Kidney (tissue), 14 donors: ENCODE data around the gene ACLY. TPM values are rescaled to one million over a fixed set of nuclear protein-coding genes. Genes with fewer than 3 reads are reported as not detected.

Experiments used
- DNase-seq, 5 donors: peaks; one replicate each; pipeline ENCODE4 v3.0.0-alpha.2; 2013 to 2020
- FAIRE-seq: peaks from 2 replicates; lab custom pipeline; 2012; peaks lifted over from hg19 to GRCh38; lab: Jason Lieb, UNC
- H3K27ac ChIP-seq, 2 donors: one replicate each; pipeline ENCODE4 v1.7.0; 2013; ENCODE audit warnings: low read depth in 2 of 2, low read length in 2 of 2, inconsistent platforms in 1 of 2
- H3K27me3 ChIP-seq: one replicate; pipeline ENCODE4 v1.7.1; 2013; ENCODE audit warnings: low read length, inconsistent platforms; ENCODE audit not compliant: control insufficient read depth, insufficient read depth
- H3K36me3 ChIP-seq, 3 donors: one replicate each; pipeline versions ENCODE4 v1.7.0 to v1.7.1; 2013; ENCODE audit warnings: low read length in 3 of 3, control low read depth in 1 of 3, inconsistent platforms in 1 of 3; ENCODE audit not compliant: insufficient read depth in 3 of 3, control insufficient read depth in 2 of 3
- H3K4me1 ChIP-seq, 3 donors: one replicate each; pipeline versions ENCODE4 v1.7.0 to v1.7.1; 2013; ENCODE audit warnings: low read length in 3 of 3, inconsistent platforms in 1 of 3, low read depth in 1 of 3; ENCODE audit not compliant: control insufficient read depth in 2 of 3, insufficient read depth in 2 of 3
- H3K4me3 ChIP-seq, 3 donors: one replicate each; pipeline versions ENCODE4 v1.7.0 to v1.8.1; 2013; ENCODE audit warnings: low read length in 3 of 3, control low read depth in 1 of 3, inconsistent platforms in 1 of 3
- H3K9ac ChIP-seq, 3 donors: one replicate each; pipeline versions ENCODE4 v1.7.0 to v1.7.1; 2013; ENCODE audit warnings: low read length in 3 of 3, control low read depth in 1 of 3, inconsistent platforms in 1 of 3
- H3K9me3 ChIP-seq, 3 donors: one replicate each; pipeline versions ENCODE4 v1.7.0 to v1.7.1; 2013; ENCODE audit warnings: low read length in 3 of 3, control low read depth in 1 of 3, inconsistent platforms in 1 of 3; ENCODE audit not compliant: control insufficient read depth in 2 of 3, insufficient read depth in 1 of 3
- intact Hi-C: fragments of 100-400 bp; cut with DNase I; formaldehyde crosslinking; loops from one replicate; pipeline ENCODE4 v1.11.1; 2022
- polyA plus RNA-seq: library from polyadenylated mRNA; stranded (reverse); fragments of 350-450 nt; fragmentation: Illumina TruSeq; extraction: RNeasy Lipid Tissue Mini Kit (QIAGEN cat#74804); gene quantifications from one replicate; pipeline ENCODE4 v1.2.3, GENCODE V29; 2014; ENCODE audit warnings: low read depth, low replicate concordance; ENCODE audit not compliant: insufficient read depth
- total RNA-seq: library from RNA; stranded (reverse); fragmentation: NEBNext Ultra II Directional; extraction: Animal tissue kit (Norgen Biotek cat#: 25700); gene quantifications from one replicate; pipeline ENCODE4 v1.2.1, GENCODE V29; 2021
- TF ChIP-seq, protein P1 (sequence below): IDR thresholded peaks from 3 replicates; pipeline ENCODE4 v1.5.1; 2012; ENCODE audit warnings: mild to moderate bottlenecking, moderate library complexity, borderline replicate concordance; ENCODE audit not compliant: insufficient read depth; ENCODE audit errors: extremely low read depth
- donor health status: control.
- donor health status: control.
- donor health status: control.
- donor health status: control.
- donor health status: control.
- donor health status: DM: yes; HTN: yes; CAD: no.
- donor health status: Normal renal cell carcinoma (clear cell type).

Gene ACLY
- total and polyA plus RNA-seq, 2 donors from 2014 or later = 33.7 to 104 TPM

DNA sequence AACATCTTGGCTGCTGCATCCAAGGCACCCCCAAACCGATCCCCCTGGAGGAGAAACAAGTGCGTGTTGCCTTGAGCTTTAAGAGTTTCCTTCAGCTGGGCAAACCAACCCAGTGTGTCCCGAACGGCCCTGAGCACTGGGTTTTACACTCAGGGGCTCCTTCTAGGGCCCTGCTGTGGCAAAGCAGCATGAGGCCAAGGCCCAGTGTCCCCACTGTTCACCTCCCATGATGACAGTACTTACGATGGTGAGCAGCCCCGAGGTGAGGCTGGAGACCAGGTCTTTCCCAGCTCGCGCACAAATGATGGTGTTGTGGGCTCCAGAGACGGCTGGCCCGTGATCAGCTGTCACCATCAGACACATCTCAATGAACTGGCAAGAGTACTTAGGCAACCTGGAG lies 47.0 kb downstream of the ACLY start:
- Histone ChIP-seq H3K4me1 (no peaks in the 10 kb centered on the region), H3K9ac (no peak overlapping the region), H3K27me3 (no peaks in the 10 kb centered on the region), H3K36me3 (peaks cover 4 to 44% (median 26%) of the 10 kb centered on the region in 3 donors), H3K9me3 (no peaks in the 10 kb centered on the region), H3K4me3 (no peak overlapping the region), H3K27ac (no peak overlapping the region)
- DNase-seq = no peak
- TF ChIP-seq, protein P1, sequence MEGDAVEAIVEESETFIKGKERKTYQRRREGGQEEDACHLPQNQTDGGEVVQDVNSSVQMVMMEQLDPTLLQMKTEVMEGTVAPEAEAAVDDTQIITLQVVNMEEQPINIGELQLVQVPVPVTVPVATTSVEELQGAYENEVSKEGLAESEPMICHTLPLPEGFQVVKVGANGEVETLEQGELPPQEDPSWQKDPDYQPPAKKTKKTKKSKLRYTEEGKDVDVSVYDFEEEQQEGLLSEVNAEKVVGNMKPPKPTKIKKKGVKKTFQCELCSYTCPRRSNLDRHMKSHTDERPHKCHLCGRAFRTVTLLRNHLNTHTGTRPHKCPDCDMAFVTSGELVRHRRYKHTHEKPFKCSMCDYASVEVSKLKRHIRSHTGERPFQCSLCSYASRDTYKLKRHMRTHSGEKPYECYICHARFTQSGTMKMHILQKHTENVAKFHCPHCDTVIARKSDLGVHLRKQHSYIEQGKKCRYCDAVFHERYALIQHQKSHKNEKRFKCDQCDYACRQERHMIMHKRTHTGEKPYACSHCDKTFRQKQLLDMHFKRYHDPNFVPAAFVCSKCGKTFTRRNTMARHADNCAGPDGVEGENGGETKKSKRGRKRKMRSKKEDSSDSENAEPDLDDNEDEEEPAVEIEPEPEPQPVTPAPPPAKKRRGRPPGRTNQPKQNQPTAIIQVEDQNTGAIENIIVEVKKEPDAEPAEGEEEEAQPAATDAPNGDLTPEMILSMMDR = no peak
- no peak for FAIRE-seq
- intact Hi-C loops = no loop called here

DNA sequence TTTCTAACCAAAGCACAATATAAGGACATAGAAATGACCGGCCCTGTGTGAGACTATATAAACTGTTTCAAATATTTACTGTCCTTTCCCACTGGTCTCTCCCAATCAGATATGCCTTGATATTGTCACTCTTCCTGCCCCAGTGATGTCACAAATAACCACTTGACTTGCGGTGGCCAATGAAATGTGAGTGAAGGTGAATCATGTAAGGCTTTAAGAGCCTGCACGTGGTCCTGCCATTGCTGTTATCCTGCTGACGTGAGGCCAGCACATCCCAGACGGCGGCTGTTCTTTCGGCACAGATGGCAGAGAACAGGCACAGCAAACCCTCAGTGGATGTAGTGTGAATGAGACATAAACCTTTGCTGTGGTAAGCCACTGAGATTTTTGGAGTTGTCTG lies 48.1 kb downstream of the ACLY start:
- TF ChIP-seq, protein P1 = no peak
- Histone ChIP-seq H3K9ac (no peak overlapping the region), H3K4me1 (no peaks in the 10 kb centered on the region), H3K27me3 (no peaks in the 10 kb centered on the region), H3K36me3 (peaks cover 4 to 44% (median 26%) of the 10 kb centered on the region in 3 donors), H3K9me3 (no peaks in the 10 kb centered on the region), H3K4me3 (no peak overlapping the region), H3K27ac (no peak overlapping the region)
- intact Hi-C loops = no loop called here
- DNase-seq = no peak
- no peak for FAIRE-seq

DNA sequence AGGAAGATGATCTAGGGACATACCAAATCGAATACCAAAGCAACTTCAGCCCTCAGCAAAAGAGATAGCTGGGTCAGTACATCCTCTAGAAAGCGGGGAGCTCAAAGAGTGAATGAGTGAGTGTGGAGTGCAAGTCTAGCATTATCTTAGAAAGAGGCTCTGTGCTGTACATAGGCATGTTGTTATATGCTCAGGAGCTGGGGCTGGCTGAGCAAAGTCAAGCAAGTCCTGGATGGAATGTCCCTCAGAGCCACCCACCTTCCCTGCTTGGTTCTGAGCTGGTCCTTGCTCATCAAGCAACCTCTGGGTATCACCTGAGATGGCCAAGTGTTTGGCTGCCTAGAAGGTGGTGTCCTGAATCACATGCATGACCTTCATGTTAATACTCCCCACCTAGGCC lies 48.7 kb downstream of the ACLY start:
- no peaks in the 10 kb centered on the region for H3K4me1 ChIP-seq
- intact Hi-C loops = no loop called here
- TF ChIP-seq, protein P1 = no peak
- DNase-seq = no peak
- no peaks in the 10 kb centered on the region for H3K27me3 ChIP-seq
- H3K9me3 ChIP-seq = no peaks in the 10 kb centered on the region
- H3K27ac ChIP-seq = no peak overlapping the region
- FAIRE-seq = no peak
- H3K4me3 ChIP-seq = no peak overlapping the region
- peaks cover 4 to 44% (median 26%) of the 10 kb centered on the region in 3 donors for H3K36me3 ChIP-seq
- H3K9ac ChIP-seq = no peak overlapping the region

DNA sequence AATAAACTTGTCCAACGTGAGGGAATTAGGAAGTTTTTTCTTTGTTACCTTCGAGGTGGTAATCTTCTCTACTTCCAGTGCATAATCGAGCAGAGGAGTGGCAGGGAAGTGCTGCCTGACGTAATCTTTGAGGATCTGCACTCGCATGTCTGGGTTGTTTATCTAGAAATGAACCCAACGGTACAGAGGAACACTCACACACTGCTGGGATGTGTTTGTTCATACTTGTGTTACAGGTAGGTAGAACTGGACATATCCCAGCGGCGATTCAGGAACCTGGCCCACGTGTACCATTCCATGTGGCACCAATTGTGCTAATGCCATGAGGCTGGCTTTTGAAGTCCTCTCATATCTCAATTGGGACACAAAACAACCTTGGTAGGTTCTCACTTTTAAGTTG lies 49.3 kb downstream of the ACLY start:
- no peaks in the 10 kb centered on the region for H3K9me3 ChIP-seq
- intact Hi-C loops = no loop called here
- no peaks in the 10 kb centered on the region for H3K27me3 ChIP-seq
- peaks cover 0 to under 1% (median 0%) of the 10 kb centered on the region in 3 donors for H3K4me1 ChIP-seq
- DNase-seq = no peak
- H3K4me3 ChIP-seq = no peak overlapping the region
- TF ChIP-seq, protein P1 = no peak
- no peak for FAIRE-seq
- peaks cover 4 to 44% (median 26%) of the 10 kb centered on the region in 3 donors for H3K36me3 ChIP-seq
- H3K27ac ChIP-seq = no peak overlapping the region
- no peak overlapping the region for H3K9ac ChIP-seq
